ENCODE data around the gene WDR89.

Gene WDR89

GRCh38 chr14:63565448-63565847 lies 76.2 kb downstream of the WDR89 start:
- no peak for TF ChIP-seq FOXP2 (optimal IDR thresholded peaks at IDR 0.05; ENCODE audit: borderline replicate concordance, extremely low read depth, extremely low read length, insufficient read depth)
- no peak for TF ChIP-seq REST (IDR thresholded peaks at IDR 0.05; ENCODE audit: insufficient read depth in 1 of 2, low read depth in 2 of 2, low read length in 2 of 2)
- no peak for TF ChIP-seq SIN3A (IDR thresholded peaks at IDR 0.05; ENCODE audit: borderline replicate concordance, insufficient read depth, low read length)
- no peak for TF ChIP-seq POLR2AphosphoS5 (IDR thresholded peaks at IDR 0.05; ENCODE audit: low read depth, low read length)
- no peak for TF ChIP-seq TAF1 (IDR thresholded peaks at IDR 0.05; ENCODE audit: borderline replicate concordance, insufficient read depth, low read length)

GRCh38 chr14:63564318-63564717 lies 77.4 kb downstream of the WDR89 start:
- TF ChIP-seq POLR2AphosphoS5 (IDR thresholded peaks at IDR 0.05; ENCODE audit: low read depth, low read length) = no peak
- no peak for TF ChIP-seq FOXP2 (optimal IDR thresholded peaks at IDR 0.05; ENCODE audit: borderline replicate concordance, extremely low read depth, extremely low read length, insufficient read depth)
- no peak for TF ChIP-seq REST (IDR thresholded peaks at IDR 0.05; ENCODE audit: insufficient read depth in 1 of 2, low read depth in 2 of 2, low read length in 2 of 2)
- no peak for TF ChIP-seq SIN3A (IDR thresholded peaks at IDR 0.05; ENCODE audit: borderline replicate concordance, insufficient read depth, low read length)

GRCh38 chr14:63563370-63564026 lies 78.2 kb downstream of the WDR89 start:
- TF ChIP-seq SIN3A (IDR thresholded peaks at IDR 0.05; ENCODE audit: borderline replicate concordance, insufficient read depth, low read length) (no peak), FOXP2 (optimal IDR thresholded peaks at IDR 0.05; ENCODE audit: borderline replicate concordance, extremely low read depth, extremely low read length, insufficient read depth) (no peak), POLR2AphosphoS5 (IDR thresholded peaks at IDR 0.05; ENCODE audit: low read depth, low read length) (no peak), TAF1 (IDR thresholded peaks at IDR 0.05; ENCODE audit: borderline replicate concordance, insufficient read depth, low read length) (no peak), REST (IDR thresholded peaks at IDR 0.05; ENCODE audit: insufficient read depth in 1 of 2, low read depth in 2 of 2, low read length in 2 of 2) (no peak)

- TF ChIP-seq TAF1 (IDR thresholded peaks at IDR 0.05; ENCODE audit: borderline replicate concordance, insufficient read depth, low read length) = no peak
- no peak for TF ChIP-seq POLR2AphosphoS5 (IDR thresholded peaks at IDR 0.05; ENCODE audit: low read depth, low read length)
- no peak for TF ChIP-seq FOXP2 (optimal IDR thresholded peaks at IDR 0.05; ENCODE audit: borderline replicate concordance, extremely low read depth, extremely low read length, insufficient read depth)
- no peak for TF ChIP-seq REST (IDR thresholded peaks at IDR 0.05; ENCODE audit: insufficient read depth in 1 of 2, low read depth in 2 of 2, low read length in 2 of 2)
- no peak for TF ChIP-seq SIN3A (IDR thresholded peaks at IDR 0.05; ENCODE audit: borderline replicate concordance, insufficient read depth, low read length)
Measured at GRCh38 chr14:63562405-63562804, 79.3 kb downstream of the WDR89 start.
